ENCODE measurements around the gene GBF1. TPM values are rescaled to one million over a fixed set of nuclear protein-coding genes. Genes with fewer than 3 reads are reported as not detected.

Gene GBF1
- total and polyA plus RNA-seq, 2 of the 13 experiments (the other 11 are each of a cell fraction or from before 2014, with no cell fraction given): 17.1 to 21.9 TPM

DNA sequence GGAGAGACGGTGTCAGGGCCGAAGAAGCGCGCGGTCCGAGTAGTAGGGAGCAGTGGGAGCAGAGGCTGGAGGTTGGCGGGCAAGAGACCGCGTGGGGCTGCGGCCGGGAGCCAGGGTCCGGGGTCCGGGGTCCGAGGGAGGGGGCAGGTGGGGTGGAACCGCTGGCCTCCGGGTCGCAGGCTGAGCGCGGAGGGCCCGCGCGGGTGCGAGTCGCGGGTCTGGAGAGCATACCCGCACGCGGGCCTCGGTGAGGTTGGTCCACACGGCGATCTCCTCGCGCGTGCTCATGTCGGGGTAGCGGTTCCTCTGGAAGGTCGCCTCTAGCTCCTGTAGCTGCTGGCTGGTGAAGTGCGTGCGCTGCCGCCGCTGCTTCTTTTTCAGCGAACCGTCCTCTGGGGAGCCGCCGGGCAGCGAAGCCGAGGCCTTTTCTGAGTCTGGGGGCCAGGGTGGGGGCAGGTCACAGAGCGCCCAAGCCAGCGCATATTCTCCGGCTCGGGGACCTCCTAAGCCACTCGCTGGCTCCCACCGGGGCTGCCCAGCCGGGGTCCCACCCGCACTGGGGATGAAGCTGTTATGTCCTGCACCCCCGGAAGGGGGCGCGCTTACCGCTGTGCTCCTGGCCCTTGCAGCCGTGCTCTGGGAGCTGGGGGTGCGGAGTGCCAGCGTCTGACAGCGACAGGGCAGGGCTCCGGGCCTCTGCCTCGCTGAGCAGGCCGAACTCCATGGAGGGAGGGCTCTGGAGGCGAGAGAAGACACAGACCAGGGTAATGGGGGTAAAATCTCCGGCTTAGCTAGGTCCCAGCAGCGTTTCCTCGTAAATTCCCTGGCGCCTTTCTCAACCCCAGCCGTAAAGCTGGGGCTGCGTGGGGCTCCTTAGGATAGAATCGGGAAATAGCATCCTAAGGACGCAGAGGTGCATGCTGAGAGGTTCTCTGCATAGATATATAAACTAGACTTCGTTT, 13.7 kb upstream of the GBF1 start (continued):
- TF ChIP-seq NONO (IDR thresholded peaks at IDR 0.05): no peak
- peak; percentile 60; the same call in 1 of the 2 replicates for TF ChIP-seq NONO (CRISPR knock-in tag; conservative IDR thresholded peaks at IDR 0.05)
- no peak for TF ChIP-seq KDM4B (CRISPR knock-in tag; IDR thresholded peaks at IDR 0.05)
- TF ChIP-seq, protein P1, sequence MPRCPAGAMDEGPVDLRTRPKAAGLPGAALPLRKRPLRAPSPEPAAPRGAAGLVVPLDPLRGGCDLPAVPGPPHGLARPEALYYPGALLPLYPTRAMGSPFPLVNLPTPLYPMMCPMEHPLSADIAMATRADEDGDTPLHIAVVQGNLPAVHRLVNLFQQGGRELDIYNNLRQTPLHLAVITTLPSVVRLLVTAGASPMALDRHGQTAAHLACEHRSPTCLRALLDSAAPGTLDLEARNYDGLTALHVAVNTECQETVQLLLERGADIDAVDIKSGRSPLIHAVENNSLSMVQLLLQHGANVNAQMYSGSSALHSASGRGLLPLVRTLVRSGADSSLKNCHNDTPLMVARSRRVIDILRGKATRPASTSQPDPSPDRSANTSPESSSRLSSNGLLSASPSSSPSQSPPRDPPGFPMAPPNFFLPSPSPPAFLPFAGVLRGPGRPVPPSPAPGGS (CRISPR knock-in tag; IDR thresholded peaks at IDR 0.05): 0 out of 2 replicates have a peak, but pooled peaks have one; percentile 16
- TF ChIP-seq ZBTB7B (CRISPR knock-in tag; IDR thresholded peaks at IDR 0.05): peak; percentile 81
- no peak for TF ChIP-seq REL (CRISPR knock-in tag; conservative IDR thresholded peaks at IDR 0.05)
- TF ChIP-seq ZFY (CRISPR knock-in tag; IDR thresholded peaks at IDR 0.05): peak; percentile 29
- peak; percentile 54; the same call in 1 of the 2 replicates for TF ChIP-seq SPEN (CRISPR knock-in tag; IDR thresholded peaks at IDR 0.05; ENCODE audit: low read depth)
- no peak for TF ChIP-seq NFYB (CRISPR knock-in tag; IDR thresholded peaks at IDR 0.05)
- TF ChIP-seq, protein P2, sequence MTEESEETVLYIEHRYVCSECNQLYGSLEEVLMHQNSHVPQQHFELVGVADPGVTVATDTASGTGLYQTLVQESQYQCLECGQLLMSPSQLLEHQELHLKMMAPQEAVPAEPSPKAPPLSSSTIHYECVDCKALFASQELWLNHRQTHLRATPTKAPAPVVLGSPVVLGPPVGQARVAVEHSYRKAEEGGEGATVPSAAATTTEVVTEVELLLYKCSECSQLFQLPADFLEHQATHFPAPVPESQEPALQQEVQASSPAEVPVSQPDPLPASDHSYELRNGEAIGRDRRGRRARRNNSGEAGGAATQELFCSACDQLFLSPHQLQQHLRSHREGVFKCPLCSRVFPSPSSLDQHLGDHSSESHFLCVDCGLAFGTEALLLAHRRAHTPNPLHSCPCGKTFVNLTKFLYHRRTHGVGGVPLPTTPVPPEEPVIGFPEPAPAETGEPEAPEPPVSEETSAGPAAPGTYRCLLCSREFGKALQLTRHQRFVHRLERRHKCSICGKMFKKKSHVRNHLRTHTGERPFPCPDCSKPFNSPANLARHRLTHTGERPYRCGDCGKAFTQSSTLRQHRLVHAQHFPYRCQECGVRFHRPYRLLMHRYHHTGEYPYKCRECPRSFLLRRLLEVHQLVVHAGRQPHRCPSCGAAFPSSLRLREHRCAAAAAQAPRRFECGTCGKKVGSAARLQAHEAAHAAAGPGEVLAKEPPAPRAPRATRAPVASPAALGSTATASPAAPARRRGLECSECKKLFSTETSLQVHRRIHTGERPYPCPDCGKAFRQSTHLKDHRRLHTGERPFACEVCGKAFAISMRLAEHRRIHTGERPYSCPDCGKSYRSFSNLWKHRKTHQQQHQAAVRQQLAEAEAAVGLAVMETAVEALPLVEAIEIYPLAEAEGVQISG (CRISPR knock-in tag; IDR thresholded peaks at IDR 0.05): peak; percentile 22; the same call in 1 of the 2 replicates
- no peak for TF ChIP-seq SP4 (CRISPR knock-in tag; IDR thresholded peaks at IDR 0.05)
- TF ChIP-seq, protein P3, sequence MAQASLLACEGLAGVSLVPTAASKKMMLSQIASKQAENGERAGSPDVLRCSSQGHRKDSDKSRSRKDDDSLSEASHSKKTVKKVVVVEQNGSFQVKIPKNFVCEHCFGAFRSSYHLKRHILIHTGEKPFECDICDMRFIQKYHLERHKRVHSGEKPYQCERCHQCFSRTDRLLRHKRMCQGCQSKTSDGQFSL (CRISPR knock-in tag; IDR thresholded peaks at IDR 0.05): peak; percentile 70; the same call in 1 of the 2 replicates
- TF ChIP-seq, protein P4, sequence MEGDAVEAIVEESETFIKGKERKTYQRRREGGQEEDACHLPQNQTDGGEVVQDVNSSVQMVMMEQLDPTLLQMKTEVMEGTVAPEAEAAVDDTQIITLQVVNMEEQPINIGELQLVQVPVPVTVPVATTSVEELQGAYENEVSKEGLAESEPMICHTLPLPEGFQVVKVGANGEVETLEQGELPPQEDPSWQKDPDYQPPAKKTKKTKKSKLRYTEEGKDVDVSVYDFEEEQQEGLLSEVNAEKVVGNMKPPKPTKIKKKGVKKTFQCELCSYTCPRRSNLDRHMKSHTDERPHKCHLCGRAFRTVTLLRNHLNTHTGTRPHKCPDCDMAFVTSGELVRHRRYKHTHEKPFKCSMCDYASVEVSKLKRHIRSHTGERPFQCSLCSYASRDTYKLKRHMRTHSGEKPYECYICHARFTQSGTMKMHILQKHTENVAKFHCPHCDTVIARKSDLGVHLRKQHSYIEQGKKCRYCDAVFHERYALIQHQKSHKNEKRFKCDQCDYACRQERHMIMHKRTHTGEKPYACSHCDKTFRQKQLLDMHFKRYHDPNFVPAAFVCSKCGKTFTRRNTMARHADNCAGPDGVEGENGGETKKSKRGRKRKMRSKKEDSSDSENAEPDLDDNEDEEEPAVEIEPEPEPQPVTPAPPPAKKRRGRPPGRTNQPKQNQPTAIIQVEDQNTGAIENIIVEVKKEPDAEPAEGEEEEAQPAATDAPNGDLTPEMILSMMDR (CRISPR knock-in tag; IDR thresholded peaks at IDR 0.05): peak; percentile 96
- TF ChIP-seq NRL (CRISPR knock-in tag; IDR thresholded peaks at IDR 0.05; ENCODE audit: borderline replicate concordance): peak; percentile 71
- TF ChIP-seq, protein P5, sequence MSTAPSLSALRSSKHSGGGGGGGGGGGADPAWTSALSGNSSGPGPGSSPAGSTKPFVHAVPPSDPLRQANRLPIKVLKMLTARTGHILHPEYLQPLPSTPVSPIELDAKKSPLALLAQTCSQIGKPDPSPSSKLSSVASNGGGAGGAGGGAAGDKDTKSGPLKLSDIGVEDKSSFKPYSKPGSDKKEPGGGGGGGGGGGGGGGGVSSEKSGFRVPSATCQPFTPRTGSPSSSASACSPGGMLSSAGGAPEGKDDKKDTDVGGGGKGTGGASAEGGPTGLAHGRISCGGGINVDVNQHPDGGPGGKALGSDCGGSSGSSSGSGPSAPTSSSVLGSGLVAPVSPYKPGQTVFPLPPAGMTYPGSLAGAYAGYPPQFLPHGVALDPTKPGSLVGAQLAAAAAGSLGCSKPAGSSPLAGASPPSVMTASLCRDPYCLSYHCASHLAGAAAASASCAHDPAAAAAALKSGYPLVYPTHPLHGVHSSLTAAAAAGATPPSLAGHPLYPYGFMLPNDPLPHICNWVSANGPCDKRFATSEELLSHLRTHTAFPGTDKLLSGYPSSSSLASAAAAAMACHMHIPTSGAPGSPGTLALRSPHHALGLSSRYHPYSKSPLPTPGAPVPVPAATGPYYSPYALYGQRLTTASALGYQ (CRISPR knock-in tag; IDR thresholded peaks at IDR 0.05): no peak
- TF ChIP-seq SMARCE1 (IDR thresholded peaks at IDR 0.05; ENCODE audit: borderline replicate concordance): no peak
- no peak for TF ChIP-seq SALL1 (CRISPR knock-in tag; IDR thresholded peaks at IDR 0.05)
- peak; percentile 21; the same call in 1 of the 2 replicates for TF ChIP-seq ETV5 (CRISPR knock-in tag; IDR thresholded peaks at IDR 0.05; ENCODE audit: borderline replicate concordance)
